ENCODE measurements around the gene S100A2.
"Not testable (repeated sequence)": the region's sequence is repeated elsewhere in the genome, so short reads cannot be mapped to it uniquely, and the experiment has no call there.

The S100A2 gene

DNA sequence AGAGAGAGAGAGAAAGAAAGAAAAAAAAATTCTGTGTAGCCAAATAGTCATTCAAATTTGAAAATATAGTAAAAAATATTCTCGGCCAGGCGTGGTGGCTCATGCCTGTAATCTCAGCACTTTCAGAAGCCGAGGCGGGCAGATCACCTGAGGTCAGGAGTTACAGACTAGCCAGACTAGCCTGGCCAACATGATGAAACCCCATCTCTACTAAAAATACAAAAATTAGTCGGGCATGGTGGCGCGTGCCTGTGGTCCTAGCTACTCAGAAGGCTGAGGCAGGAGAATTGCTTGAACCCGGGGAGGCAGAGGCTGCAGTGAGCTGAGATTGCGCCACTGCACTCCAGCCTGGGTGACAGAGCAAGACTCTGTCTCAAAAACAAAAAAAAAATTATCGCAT, 22.4 kb upstream of the S100A2 start:
- not testable (repeated sequence) for DNase-seq

DNA sequence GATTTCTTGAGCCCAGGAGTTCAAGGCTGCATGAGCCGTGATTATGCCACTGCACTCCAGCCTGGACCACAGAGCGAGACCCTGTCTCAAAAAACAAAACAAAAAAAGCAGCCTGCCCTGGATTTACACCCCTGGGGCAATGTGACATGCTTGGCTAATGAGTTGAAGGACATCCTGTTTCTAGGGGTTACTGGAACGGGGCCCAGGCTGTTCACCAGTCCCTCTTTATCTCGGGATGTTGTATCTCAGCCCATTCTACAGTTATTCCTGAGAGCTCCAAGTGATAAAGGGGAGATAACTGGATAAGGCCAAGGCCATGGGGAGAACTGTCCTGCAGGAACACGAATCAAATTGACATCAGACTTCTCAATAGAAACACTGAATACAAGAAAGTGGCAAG, 21.7 kb upstream of the S100A2 start:
- no peak for DNase-seq

DNA sequence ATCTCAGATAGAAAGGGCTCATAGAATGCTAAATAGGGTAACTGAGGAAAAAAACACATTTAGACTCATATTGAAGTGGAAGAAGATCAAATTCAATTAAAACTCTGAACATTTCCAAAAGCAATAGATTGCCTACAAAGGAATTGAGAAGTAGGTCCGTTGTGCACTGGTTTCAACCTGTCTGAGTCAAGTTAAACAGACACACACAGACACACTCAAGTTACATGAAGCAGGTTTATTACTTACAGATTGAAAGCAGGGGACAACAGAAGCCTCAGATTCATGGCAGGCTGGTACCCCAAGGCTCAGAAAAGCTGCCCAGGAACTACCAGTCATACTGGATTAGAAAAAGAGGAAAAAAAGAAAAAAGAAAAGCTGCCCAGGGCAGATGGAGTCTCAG, 20.7 kb upstream of the S100A2 start:
- DNase-seq: no peak

DNA sequence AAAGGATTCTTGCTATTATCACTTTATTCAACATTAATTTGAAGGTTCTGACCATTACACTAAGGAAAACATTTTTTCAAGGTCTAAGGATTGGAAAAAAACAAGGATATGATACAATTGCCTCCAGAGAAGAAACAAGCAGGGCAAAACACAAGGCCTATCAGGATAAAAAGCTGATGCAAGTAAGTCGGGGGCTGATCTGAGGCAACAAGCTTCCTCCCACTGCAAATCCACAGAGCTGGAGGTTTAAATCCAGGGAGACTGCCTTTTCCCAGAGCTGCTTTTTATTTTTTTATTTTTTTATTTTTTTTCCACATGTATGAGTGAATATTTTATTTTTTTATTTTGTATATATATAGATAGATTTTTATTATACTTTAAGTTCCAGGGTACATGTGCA, 19.4 kb upstream of the S100A2 start:
- no peak for DNase-seq

DNA sequence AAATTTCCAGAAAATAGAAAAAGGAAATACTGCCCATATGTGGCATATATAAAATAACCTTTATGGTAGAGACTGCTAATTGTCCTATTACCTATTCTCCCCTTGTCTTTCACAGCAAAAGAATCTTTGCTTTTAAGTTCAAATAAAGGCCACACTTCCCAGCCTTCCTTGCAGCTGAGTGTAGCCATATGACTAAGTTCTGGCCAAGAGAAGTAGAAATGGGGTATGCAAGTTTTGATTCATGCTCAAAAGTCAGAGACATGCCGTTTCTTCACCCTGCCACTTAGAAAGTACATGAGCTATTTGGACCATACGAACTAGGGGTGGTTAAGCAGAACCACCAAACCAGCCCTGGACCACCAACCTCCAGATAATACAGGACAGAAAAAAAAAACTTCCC, 18.3 kb upstream of the S100A2 start:
- no peak for DNase-seq

DNA sequence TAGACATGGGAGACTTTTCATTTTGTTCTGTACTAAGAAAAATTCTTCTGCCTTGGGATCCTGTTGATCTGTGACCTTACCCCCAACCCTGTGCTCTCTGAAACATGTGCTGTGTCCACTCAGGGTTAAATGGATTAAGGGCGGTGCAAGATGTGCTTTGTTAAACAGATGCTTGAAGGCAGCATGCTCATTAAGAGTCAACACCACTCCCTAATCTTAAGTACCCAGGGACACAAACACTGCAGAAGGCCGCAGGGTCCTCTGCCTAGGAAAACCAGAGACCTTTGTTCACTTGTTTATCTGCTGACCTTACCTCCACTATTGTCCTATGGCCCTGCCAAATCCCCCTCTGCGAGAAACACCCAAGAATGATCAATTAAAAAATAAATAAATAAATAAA, 17.9 kb upstream of the S100A2 start:
- DNase-seq: not testable (repeated sequence)

DNA sequence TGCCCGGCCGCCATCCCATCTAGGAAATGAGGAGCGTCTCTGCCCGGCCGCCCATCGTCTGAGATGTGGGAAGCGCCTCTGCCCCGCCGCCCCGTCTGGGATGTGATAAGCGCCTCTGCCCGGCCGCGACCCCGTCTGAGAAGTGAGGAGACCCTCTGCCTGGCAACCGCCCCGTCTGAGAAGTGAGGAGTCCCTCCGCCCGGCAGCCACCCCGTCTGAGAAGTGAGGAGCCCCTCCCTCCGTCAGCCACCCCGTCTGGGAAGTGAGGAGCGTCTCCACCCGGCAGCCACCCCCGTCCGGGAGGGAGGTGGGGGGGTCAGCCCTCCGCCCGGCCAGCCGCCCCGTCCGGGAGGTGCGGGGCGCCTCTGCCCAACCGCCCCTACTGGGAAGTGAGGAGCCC, 17.2 kb upstream of the S100A2 start:
- DNase-seq: not testable (repeated sequence)

DNA sequence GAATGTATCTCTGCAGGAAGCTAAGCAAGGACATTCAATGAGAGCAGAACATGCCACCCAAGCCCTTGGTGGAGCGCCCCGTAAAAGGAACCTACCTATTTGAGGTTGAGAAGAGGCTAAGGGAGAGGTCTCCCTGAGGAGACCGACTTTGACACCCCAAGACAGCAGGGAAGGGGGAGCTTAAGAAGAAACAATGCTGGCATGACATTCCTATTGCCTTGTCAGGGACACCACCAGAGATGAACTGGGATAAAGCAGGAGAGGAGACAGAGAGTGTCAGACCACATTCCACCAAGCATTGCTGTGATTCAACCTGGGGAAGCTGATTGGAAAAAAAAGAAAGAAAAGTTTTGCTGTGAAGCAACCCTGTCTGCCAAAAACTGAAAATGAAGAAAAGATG, 13.3 kb upstream of the S100A2 start:
- DNase-seq: no peak

DNA sequence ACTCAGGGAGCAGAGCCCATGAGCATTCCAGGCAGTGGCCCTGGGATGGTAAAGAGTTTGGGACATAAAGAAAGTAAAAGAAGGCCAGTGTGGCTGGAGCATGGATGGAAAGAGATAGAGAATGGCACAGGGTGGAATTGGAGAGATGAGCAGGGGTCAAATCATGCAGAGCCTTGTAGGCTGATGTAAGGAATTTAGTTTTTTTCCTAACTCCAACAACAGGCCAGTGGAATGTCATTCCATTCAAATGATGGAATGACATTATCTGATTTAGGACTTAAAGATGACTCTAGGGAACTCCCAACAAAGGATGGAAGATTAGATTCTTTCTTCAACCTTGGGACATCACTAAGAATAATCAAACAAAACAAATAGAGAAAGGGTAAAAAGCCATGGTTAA, 12.8 kb upstream of the S100A2 start:
- no peak for DNase-seq

DNA sequence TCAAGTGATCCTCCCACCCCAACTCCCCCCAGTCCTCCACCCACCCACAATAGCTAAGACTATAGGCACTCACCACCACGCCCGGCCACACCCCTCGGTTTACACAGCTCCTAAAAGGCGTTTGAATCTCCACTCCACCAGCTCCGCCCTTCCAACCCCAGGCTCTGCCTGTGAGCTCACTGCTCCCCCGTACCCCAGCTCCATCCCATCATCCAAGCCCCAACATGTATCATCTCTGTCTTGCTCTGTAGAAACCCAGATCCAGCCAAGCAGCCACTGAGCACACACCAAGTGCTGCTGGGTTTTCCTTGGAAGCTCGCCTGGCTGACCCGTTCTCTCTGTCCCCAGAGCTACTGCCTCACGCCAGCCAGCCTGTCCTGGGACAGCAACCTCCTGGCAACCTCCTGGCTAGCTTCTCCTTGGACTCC, 12.0 kb upstream of the S100A2 start:
- DNase-seq: no peak

DNA sequence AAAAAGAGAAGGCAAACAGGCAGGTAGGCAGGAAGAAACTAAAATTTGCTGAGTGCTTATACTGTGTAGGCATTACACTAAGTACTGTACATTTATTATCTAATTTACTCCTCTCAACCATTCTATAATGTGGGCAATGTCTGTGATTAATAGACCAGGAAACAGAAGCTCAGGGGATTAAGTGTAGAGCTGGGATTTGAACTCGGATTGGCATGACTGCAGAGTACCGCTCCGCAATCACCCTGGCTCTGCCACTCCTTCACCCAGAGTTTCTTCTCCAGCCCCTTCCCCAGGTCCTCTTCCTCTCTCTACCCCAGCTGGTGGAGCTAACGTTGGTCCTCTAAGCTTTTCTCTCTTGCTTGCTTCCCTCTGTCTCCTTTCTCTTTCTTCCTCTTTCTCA, 11.5 kb upstream of the S100A2 start:
- no peak for DNase-seq

DNA sequence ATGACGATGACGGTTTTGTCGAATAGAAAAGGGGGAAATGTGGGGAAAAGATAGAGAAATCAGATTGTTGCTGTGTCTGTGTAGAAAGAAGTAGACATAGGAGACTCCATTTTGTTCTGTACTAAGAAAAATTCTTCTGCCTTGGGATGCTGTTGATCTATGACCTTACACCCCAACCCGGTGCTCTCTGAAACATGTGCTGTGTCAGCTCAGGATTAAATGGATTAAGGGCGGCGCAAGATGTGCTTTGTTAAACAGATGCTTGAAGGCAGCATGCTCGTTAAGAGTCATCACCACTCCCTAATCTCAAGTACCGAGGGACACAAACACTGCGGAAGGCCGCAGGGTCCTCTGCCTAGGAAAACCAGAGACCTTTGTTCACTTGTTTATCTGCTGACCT, 9.9 kb upstream of the S100A2 start:
- DNase-seq: not testable (repeated sequence)

DNA sequence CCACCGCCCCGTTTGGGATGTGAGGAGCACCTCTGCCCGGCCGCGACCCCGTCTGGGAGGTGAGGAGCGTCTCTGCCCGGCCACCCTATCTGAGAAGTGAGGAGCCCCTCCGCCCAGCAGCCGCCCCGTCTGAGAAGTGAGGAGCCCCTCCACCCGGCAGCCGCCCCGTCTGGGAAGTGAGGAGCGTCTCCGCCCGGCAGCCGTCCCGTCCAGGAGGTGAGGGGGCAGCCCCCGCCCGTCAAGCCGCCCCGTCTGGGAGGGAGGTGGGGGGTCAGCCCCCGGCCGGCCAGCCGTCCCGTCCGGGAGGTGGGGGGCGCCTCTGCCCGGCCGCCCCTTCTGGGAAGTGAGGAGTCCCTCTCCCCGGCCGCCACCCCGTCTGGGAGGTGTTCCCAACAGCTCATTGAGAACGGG, 9.4 kb upstream of the S100A2 start:
- not testable (repeated sequence) for DNase-seq

DNA sequence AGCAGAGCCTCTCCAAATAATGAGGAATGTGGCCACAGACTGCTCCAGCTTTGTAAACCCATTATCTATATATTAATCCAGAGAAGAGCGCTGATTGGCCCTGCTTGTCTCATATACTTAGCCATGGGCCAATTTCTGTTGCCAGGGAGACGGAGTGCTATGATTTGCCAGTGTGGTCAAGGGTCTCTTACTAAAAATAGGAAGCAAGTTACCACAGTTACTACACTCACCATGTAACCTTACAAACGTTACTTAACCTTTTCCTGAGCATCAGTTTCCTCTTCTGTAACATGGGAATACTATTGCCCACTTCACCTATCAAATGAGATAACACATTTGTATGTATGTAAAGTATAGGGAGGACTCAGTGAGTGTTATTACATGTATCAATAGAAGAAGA, 7.7 kb upstream of the S100A2 start:
- peak; percentile 53 to 70 for DNase-seq

DNA sequence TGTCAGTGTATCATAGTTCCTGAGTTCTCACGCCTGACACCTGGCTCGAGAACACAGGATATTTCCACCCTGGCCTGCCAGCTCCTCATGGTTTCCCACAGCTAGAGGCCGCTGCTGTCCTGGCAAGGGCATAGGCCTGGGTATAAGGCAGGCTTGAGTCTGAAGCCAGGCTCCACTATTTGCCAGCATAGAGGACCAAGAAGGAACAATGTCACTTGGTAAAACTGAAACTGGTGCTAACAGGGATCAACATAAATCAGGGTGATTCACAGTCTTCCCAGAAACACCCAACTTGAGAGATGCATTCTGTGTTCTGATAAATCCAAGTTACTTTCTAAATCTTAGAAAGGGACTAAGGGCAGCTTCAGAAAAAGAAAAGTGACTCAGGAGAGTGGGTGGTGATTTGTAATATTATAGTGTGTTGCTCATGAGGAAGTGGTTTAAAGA, 6.9 kb upstream of the S100A2 start:
- DNase-seq: peak; percentile 91 to 93

DNA sequence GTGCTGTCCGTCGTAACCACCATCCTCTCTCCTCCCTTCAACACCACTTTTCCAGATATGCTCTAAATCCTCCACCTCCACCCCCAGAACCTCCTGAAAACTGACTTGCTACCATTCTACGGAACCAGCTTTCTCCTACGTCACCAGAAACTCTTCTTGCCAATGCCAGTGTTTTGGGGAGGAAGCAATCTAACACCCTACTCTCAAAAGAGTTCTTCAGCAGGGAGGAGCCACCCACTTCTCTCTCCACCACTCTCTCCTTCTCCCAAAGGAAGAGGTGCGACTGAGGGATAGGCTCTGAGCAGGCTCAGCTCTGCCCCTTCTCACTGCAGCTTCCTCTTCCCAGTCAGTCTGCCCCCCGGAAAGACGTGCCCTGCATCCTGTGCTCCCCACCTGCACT, 6.1 kb upstream of the S100A2 start:
- DNase-seq: no peak

DNA sequence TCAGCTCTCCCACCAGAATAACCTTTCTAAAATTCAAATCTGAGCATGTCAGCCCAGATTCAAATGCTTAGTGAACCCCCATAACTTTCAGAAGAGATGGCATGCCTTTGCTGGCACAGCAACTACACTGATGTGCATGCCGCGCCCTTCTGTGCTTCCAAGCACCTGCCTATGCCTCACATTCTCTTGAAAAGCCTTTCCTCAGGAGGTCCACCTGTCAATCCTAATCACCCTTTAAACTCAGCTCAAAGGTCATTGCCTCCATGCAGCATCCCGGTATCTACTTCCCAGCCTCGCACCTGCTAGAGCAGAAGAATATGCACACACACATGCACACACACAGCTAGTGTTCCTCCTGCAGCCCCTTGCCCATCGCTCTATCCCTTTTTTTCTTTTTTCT, 5.2 kb upstream of the S100A2 start:
- DNase-seq: no peak

DNA sequence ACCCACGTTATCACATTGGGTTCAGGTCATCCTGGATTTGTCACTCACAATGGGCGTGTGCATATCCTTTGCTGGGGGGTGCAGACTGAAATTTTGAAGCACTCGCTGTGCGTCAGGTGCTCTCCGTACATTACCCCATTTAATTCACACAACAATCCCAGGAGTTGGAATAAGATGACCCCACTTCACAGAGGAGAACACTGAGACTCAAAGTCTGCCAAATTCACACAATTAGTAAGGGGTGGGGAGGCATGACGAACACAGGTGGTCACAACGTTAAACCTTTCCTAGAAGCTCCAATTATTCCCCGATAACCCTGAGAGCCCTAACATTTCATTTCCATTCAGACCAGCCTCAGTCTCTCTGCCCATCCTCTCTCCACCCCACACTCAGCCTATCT, 3.8 kb upstream of the S100A2 start:
- DNase-seq: no peak

DNA sequence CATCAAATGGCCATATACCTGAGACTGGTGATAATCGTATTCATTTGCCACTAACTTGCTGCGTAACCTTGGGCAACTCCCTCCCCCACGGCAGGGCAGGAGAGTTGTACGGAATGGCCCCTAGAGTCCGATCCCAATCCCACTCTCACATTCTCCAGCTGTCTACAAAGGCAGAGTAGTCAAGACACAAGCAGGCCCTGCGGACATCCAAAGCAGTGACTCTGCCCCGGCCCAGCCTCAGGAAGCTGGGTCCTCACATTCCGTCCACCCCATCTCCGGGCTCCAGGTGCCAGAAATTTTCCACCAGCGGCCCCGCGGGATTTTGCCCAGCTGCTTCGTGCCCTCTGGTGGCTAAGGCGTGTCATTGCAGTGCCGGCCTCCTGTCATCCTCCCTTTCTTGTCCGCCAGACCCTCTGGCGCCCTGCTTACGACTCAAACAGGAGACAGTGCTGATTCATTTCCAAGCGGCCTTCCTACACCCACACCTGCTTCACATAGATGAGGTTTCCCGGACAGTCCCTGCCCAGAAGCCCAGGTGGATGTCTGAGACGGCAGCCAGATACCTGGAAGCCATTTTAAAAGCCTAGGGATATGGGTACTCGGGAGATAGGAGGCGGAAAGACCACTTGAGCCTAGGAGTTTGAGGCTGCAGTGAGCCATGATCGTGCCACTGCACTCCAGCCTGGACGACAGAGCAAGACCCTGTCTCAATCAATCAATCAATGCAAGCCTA, 2.9 kb upstream of the S100A2 start:
- peak; percentile 58 to 92 for DNase-seq

DNA sequence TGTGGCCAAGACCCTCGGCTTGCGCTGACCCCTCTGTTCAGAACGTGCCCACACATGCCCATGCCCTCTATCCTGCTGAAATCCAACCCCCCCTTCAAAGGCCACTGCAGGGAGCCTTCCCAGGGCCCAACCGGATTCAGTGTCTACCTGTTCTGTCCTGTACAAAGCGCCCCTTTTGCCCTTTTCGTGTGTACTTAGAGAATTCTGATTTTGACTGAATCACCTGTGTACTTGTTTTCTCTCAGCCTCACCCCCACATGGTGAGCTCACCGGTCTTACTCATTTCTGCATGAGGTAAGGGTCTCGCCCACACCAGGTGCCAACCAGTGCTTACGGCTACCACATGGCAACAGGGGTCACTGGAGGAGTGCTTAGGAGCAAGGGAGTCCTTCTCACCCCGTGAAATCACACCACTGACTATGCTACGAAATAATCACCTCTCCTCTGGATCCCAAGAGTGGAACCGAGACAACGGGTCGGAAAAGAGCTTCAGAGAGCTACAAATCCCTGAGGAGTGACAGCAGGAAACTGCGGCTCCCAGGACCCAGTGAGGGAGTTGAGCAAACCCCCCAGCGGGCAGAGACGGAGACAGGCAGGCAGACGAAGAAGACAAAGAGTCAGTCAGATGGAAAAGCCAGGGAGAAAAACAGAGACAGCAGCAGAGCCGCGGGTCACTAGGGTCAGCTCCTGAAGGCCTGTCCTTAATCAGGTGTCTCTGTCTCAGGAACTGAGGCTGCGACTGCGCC, 2.1 kb upstream of the S100A2 start:
- DNase-seq: peak in 1 of 2 donors; percentile 31

DNA sequence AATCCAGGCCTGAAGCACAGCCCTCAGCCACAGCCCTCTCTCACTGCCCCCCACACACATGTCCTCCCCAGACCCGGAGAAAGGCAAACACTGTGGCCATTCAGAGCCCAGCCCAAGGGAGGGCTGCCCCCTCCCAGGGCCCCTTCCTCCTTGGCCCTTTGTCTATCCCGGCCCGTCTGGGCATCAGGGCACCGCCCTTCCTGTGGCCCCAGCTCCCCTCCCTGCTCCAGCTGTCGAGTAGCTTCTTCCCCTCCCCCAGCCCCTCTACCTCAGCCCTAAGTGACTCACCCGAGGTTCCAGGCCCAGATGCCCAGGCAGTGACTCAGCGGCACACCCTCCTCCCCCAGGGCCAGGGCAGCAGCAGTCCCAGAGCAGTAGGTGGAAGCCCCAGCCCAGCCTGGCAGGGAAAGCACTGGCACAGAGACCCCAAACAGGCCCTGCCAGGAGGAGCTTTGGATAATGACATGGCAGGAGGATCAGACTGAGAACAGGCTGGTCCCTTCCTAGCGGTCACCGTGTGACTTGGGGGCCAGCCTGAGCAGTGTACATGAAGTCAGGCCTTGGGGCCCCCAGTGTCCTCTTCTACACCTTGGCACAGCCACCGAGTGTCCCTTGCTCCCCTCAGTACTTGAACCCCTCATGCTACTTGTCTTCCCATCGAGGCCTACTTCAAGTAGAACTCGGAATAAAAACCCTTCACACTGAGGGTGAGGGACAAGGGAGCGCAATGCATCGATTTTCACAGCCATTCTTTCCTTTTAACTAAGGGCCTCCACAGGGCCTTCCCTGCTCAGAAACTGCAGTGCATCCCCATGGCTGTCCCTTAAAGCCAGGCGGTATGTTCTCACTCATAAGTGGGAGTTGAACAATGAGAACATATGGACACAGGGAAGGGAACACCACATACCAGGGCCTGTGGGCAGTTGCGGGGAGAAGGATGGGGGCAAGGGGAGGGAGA, 1.0 kb upstream of the S100A2 start:
- DNase-seq: peak; percentile 95 to 98

DNA sequence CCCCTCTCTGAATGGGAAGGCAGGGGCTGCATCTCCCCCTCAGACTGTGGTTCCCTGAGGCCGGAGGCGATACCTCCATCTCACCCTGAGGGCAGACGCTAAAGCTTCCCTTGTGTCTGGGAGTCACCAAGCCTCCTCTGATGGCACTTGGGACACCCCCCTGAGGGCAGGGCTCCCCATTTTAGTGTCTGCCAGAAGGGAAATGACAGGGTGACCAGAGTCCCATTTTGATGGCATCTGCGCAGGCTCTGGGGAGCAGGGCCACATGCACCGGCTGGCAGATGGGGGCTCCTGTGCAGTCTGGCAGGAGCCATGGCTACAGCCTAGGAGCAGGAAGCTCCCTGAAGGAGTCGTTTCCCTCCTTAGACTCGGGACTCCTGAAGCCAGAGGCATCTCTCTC, 1.7 kb downstream of the S100A2 start:
- no peak for DNase-seq

DNA sequence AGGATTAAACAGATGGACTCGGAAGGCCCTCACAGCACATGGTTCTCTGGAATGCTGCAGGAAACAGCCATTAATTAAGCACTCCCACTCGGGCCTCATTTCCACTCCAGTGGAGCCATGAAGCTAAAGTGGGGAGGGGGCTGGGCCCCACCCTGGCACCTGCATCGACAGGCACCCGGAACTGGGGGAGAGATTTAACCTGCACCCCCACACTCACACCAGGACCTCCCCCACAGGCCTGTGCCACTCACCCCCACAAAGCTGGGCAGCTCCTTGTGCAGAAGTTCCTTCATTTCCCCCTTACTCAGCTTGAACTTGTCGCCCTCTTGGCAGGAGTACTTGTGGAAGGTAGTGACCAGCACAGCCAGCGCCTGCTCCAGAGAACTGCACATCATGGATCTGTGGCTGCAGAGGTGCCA, 2.2 kb downstream of the S100A2 start:
- no peak for DNase-seq
